Measurements from ENCODE around the gene PACSIN1.

The PACSIN1 gene

GRCh38 chr6:34534146-34534545, 68.3 kb downstream of the PACSIN1 start:
- H3K4me3 ChIP-seq (ENCODE audit: low read depth, low read length): no peak overlapping the region
- TF ChIP-seq POLR2A (IDR thresholded peaks at IDR 0.05; ENCODE audit: extremely low read depth, insufficient read length) (no peak), CTCF (IDR thresholded peaks at IDR 0.05; ENCODE audit: low read depth, low read length) (no peak), MAX (IDR thresholded peaks at IDR 0.05; ENCODE audit: low read depth, low read length) (no peak)

DNA sequence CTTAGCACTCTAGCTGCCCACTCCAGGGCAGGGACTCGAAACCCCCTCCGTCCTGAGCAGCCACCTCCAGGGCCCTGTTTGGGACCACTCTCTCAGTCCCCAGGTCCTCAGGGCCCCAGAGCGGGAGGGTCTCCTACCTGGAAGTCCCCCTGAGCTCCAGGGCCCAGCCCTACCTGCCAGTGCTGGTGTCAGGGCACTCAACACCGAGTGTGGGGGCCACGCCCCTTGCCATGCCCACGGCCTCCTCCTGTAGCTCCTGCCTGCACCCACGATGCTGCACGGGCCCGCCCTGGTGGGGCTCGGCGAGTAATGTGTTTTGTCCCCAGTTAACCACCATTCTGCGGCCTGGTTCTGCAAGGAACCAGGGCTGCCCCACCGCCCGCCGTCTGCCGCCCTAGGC, 68.8 kb downstream of the PACSIN1 start:
- no peak for DNase-seq (ENCODE audit: low read depth)
- H3K4me3 ChIP-seq (ENCODE audit: low read depth, low read length): no peak overlapping the region
- TF ChIP-seq POLR2A (IDR thresholded peaks at IDR 0.05; ENCODE audit: extremely low read depth, insufficient read length) (no peak), MYC (IDR thresholded peaks at IDR 0.05; ENCODE audit: low read depth, low read length) (no peak), CTCF (IDR thresholded peaks at IDR 0.05; ENCODE audit: low read depth, low read length) (no peak), MAX (IDR thresholded peaks at IDR 0.05; ENCODE audit: low read depth, low read length) (no peak)

More at GRCh38 chr6:34534146-34534545, 68.3 kb downstream of the PACSIN1 start:
- no peak for DNase-seq (ENCODE audit: low read depth)

DNA sequence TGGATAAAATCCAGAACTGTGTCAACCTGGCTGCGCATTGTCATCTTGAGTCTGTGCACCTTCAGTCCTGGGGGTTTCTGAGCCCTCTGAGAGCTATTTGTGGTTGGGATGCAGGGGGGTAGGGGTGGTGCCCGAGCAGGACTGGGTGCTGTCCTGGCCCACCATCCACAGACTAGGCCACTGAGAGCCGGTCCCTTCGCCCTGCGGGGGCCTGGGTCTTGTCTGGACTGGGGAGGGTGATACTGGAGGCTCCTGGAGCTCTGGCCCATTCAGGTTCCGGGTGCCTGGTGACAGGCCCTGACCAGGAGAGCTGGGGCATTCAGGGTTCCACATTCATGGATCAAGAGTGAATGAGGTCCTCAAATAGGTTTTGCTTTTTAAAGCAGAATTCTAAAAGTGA, 69.3 kb downstream of the PACSIN1 start:
- TF ChIP-seq POLR2A (IDR thresholded peaks at IDR 0.05; ENCODE audit: extremely low read depth, insufficient read length): no peak
- TF ChIP-seq CTCF (IDR thresholded peaks at IDR 0.05; ENCODE audit: low read depth, low read length): no peak
- no peak for TF ChIP-seq MAX (IDR thresholded peaks at IDR 0.05; ENCODE audit: low read depth, low read length)
- no peak for TF ChIP-seq MYC (IDR thresholded peaks at IDR 0.05; ENCODE audit: low read depth, low read length)
- no peak overlapping the region for H3K4me3 ChIP-seq (ENCODE audit: low read depth, low read length)
- no peak for DNase-seq (ENCODE audit: low read depth)

GRCh38 chr6:34535646-34536045, 69.8 kb downstream of the PACSIN1 start:
- TF ChIP-seq MAX (IDR thresholded peaks at IDR 0.05; ENCODE audit: low read depth, low read length) (no peak), CTCF (IDR thresholded peaks at IDR 0.05; ENCODE audit: low read depth, low read length) (no peak), MYC (IDR thresholded peaks at IDR 0.05; ENCODE audit: low read depth, low read length) (no peak), POLR2A (IDR thresholded peaks at IDR 0.05; ENCODE audit: extremely low read depth, insufficient read length) (no peak)
- H3K4me3 ChIP-seq (ENCODE audit: low read depth, low read length): no peak overlapping the region
- no peak for DNase-seq (ENCODE audit: low read depth)

- no peak for TF ChIP-seq CTCF (IDR thresholded peaks at IDR 0.05; ENCODE audit: low read depth, low read length)
- no peak for TF ChIP-seq MYC (IDR thresholded peaks at IDR 0.05; ENCODE audit: low read depth, low read length)
- TF ChIP-seq MAX (IDR thresholded peaks at IDR 0.05; ENCODE audit: low read depth, low read length): no peak
- TF ChIP-seq POLR2A (IDR thresholded peaks at IDR 0.05; ENCODE audit: extremely low read depth, insufficient read length): no peak
- no peak overlapping the region for H3K4me3 ChIP-seq (ENCODE audit: low read depth, low read length)
- DNase-seq (ENCODE audit: low read depth): no peak
Observed at GRCh38 chr6:34536251-34536958, 70.5 kb downstream of the PACSIN1 start.

All from NB4 (cell line).